ENCODE data around the gene PHGDH. TPM values are rescaled to one million over a fixed set of nuclear protein-coding genes. Genes with fewer than 3 reads are reported as not detected.

Gene PHGDH
- total RNA-seq, 1 experiment from 2014 or later: 52.1 TPM

GRCh38 chr1:119790451-119791198, 78.9 kb downstream of the PHGDH start:
- no peak for DNase-seq (ENCODE audit: low read depth)

GRCh38 chr1:119791377-119791776, 79.6 kb downstream of the PHGDH start:
- no peak for DNase-seq (ENCODE audit: low read depth)

Other genes starting within 250 kb of the PHGDH start
- not detected in 2 replicates for gene HSD3B1, start 204.7 kb upstream of the PHGDH start, total RNA-seq (2014; rRNA removed; shearing (Covaris generic))
- gene ZNF697, start 63.7 kb upstream of the PHGDH start, total RNA-seq (2014; rRNA removed; shearing (Covaris generic)): 2.2 and 5.2 TPM in 2 replicates
- not detected in 2 replicates for gene HMGCS2, start 57.0 kb downstream of the PHGDH start, total RNA-seq (2014; rRNA removed; shearing (Covaris generic))
- 0.17 TPM in 1 of 2 replicates, not detected in the other for gene REG4, start 99.5 kb downstream of the PHGDH start, total RNA-seq (2014; rRNA removed; shearing (Covaris generic))
- not detected in 2 replicates for gene ADAM30, start 184.6 kb downstream of the PHGDH start, total RNA-seq (2014; rRNA removed; shearing (Covaris generic))

All from M059J (cell line).